Vagina (tissue), 2 donors: ENCODE data around the gene CDK9. TPM values are rescaled to one million over a fixed set of nuclear protein-coding genes. Genes with fewer than 3 reads are reported as not detected.
"Not testable (repeated sequence)": the region's sequence is repeated elsewhere in the genome, so short reads cannot be mapped to it uniquely, and the experiment has no call there.

Experiments used
- DNase-seq, 2 donors: peaks; one replicate each; pipeline ENCODE4 v3.0.0-alpha.2; 2017; ENCODE audit errors: extremely low spot score in 2 of 2
- H3K27ac ChIP-seq: fragments of 200-600 bp; sonication (generic); one replicate; pipeline ENCODE4 v1.5.1; 2019
- H3K27me3 ChIP-seq: fragments of 200-600 bp; sonication (generic); one replicate; pipeline ENCODE4 v1.5.1; 2019
- H3K36me3 ChIP-seq, 2 donors: fragments of 200-600 bp; sonication (generic); one replicate each; pipeline ENCODE4 v1.5.1; 2017 to 2019
- H3K4me1 ChIP-seq: fragments of 200-600 bp; sonication (generic); one replicate; pipeline ENCODE4 v1.5.1; 2019
- H3K4me3 ChIP-seq, 2 donors: fragments of 200-600 bp; sonication (generic); 1 replicate in 1 of 2; 2 replicates in 1 of 2; pipeline ENCODE4 v1.5.1; 2016 to 2019
- H3K9me3 ChIP-seq: fragments of 200-600 bp; sonication (generic); one replicate; pipeline ENCODE4 v1.5.1; 2019
- CTCF ChIP-seq, 3 experiments: fragments of 450-650 bp in 2 of 3; fragments of 200-600 bp in 1 of 3; sonication (generic) in 1 of 3; IDR thresholded peaks; one replicate each; pipeline ENCODE4 v1.5.1; 2017 to 2019; ENCODE audit warnings: antibody characterized with exemption in 3 of 3, mild to moderate bottlenecking in 2 of 3, moderate library complexity in 2 of 3
- POLR2A ChIP-seq, 2 donors: fragments of 450-650 bp; IDR thresholded peaks; one replicate each; pipeline ENCODE4 v1.6.1; 2017; ENCODE audit warnings: antibody characterized with exemption in 2 of 2, mild to moderate bottlenecking in 2 of 2, moderate library complexity in 2 of 2
- POLR2AphosphoS5 ChIP-seq, 2 donors: sonication (generic); formaldehyde crosslinking; IDR thresholded peaks; one replicate each; pipeline ENCODE4 v1.9.0; 2017; ENCODE audit warnings: antibody characterized with exemption in 2 of 2, mild to moderate bottlenecking in 2 of 2, low read depth in 1 of 2; ENCODE audit not compliant: insufficient read depth in 1 of 2
- intact Hi-C: fragments of 100-400 bp; cut with DNase I; formaldehyde crosslinking; loops from one replicate; pipeline ENCODE4 v1.15.1; 2023
- total RNA-seq: library from RNA; depleted of rRNA; stranded (reverse); fragments of >200 nt; gene quantifications from one replicate; pipeline ENCODE4 v1.2.3, GENCODE V29; 2016

CDK9 gene
- total RNA-seq, 1 donor from 2014 or later: 66.3 TPM

- H3K4me1 ChIP-seq: peaks cover 14% of the 10 kb centered on the region
- H3K27ac ChIP-seq: no peak overlapping the region
- H3K27me3 ChIP-seq: peaks cover 5% of the 10 kb centered on the region
- H3K9me3 ChIP-seq: no peaks in the 10 kb centered on the region
- no peak for TF ChIP-seq CTCF (IDR thresholded peaks at IDR 0.05)
- TF ChIP-seq POLR2A (IDR thresholded peaks at IDR 0.05): no peak
- no peak for TF ChIP-seq POLR2AphosphoS5 (IDR thresholded peaks at IDR 0.05; ENCODE audit: insufficient read depth in 1 of 2, low read depth in 1 of 2)
- no peaks in the 10 kb centered on the region for H3K36me3 ChIP-seq
- intact Hi-C loops: no loop called here
- H3K4me3 ChIP-seq: peak overlapping the region in 1 of 2 donors; percentile 6
- DNase-seq: no peak
Measured at GRCh38 chr9:127755061-127756060, 30.5 kb upstream of the CDK9 start.

- H3K27me3 ChIP-seq: peaks cover 5% of the 10 kb centered on the region
- intact Hi-C loops: no loop called here
- no peak overlapping the region for H3K27ac ChIP-seq
- peaks cover 14% of the 10 kb centered on the region for H3K4me1 ChIP-seq
- H3K4me3 ChIP-seq: no peak overlapping the region
- TF ChIP-seq POLR2AphosphoS5 (IDR thresholded peaks at IDR 0.05; ENCODE audit: insufficient read depth in 1 of 2, low read depth in 1 of 2): no peak
- TF ChIP-seq CTCF (IDR thresholded peaks at IDR 0.05): no peak
- no peak for TF ChIP-seq POLR2A (IDR thresholded peaks at IDR 0.05)
- no peak for DNase-seq
- H3K9me3 ChIP-seq: no peaks in the 10 kb centered on the region
- no peaks in the 10 kb centered on the region for H3K36me3 ChIP-seq
Measured at GRCh38 chr9:127756233-127756632, 29.6 kb upstream of the CDK9 start.

GRCh38 chr9:127756776-127757175 is 29.1 kb upstream of the CDK9 start:
- peaks cover 15% of the 10 kb centered on the region for H3K4me1 ChIP-seq
- H3K4me3 ChIP-seq, H3K27me3 ChIP-seq, DNase-seq, H3K27ac ChIP-seq, intact Hi-C loops, H3K9me3 ChIP-seq, H3K36me3 ChIP-seq: not testable (repeated sequence)

- DNase-seq: no peak
- peaks cover 5% of the 10 kb centered on the region for H3K27me3 ChIP-seq
- H3K36me3 ChIP-seq: no peaks in the 10 kb centered on the region
- H3K4me1 ChIP-seq: peaks cover 20% of the 10 kb centered on the region
- intact Hi-C loops: no loop called here
- H3K27ac ChIP-seq: no peak overlapping the region
- no peaks in the 10 kb centered on the region for H3K9me3 ChIP-seq
- no peak overlapping the region for H3K4me3 ChIP-seq
- TF ChIP-seq POLR2AphosphoS5 (IDR thresholded peaks at IDR 0.05; ENCODE audit: insufficient read depth in 1 of 2, low read depth in 1 of 2) (no peak), CTCF (IDR thresholded peaks at IDR 0.05) (no peak), POLR2A (IDR thresholded peaks at IDR 0.05) (no peak)
Measured at GRCh38 chr9:127758843-127759242, 27.0 kb upstream of the CDK9 start.

- TF ChIP-seq POLR2AphosphoS5 (IDR thresholded peaks at IDR 0.05; ENCODE audit: insufficient read depth in 1 of 2, low read depth in 1 of 2) (no peak), CTCF (IDR thresholded peaks at IDR 0.05) (no peak), POLR2A (IDR thresholded peaks at IDR 0.05) (no peak)
- intact Hi-C loops: no loop called here
- Histone ChIP-seq H3K36me3 (no peaks in the 10 kb centered on the region), H3K4me1 (peaks cover 6% of the 10 kb centered on the region), H3K4me3 (no peak overlapping the region), H3K27ac (no peak overlapping the region), H3K27me3 (no peaks in the 10 kb centered on the region), H3K9me3 (no peaks in the 10 kb centered on the region)
- no peak for DNase-seq
Measured at GRCh38 chr9:127761061-127761460, 24.8 kb upstream of the CDK9 start.
